ENCODE measurements around the gene USP47. TPM values are rescaled to one million over a fixed set of nuclear protein-coding genes. Genes with fewer than 3 reads are reported as not detected.

USP47 gene
- total RNA-seq, 1 experiment from 2014 or later: 45.9 TPM

DNA sequence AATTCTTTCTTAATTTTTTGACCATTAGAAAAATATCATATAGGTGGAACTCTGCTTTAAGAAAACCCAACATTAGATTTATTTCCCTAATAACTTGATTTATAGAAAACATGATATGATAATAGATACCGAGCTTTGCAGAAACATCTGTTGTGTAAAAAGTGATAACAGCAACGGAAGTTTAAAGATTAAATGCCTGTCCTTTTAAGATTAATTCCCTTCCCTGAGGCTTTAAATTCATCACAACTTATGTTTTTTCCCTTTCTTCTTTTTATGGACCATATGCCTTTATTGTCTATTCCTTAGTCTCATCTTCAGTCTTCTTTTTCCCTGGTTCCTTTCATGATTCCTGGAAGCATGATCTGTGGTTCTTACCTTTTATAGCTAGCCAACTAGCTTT is 1.9 kb downstream of the USP47 start:
- ChIA-PET POLR2A (ENCODE audit: low non-redundant PET) (no interaction called here), CTCF (no interaction called here)
- Histone ChIP-seq H3K4me3 (ENCODE audit: low read depth, low read length, poor library complexity, severe bottlenecking) (peak overlapping the region; percentile 96), H3K9me3 (ENCODE audit: low read depth, low read length, poor library complexity, severe bottlenecking) (no peaks in the 10 kb centered on the region), H3K27ac (ENCODE audit: low read depth, low read length, poor library complexity, severe bottlenecking) (peak overlapping the region; percentile 98), H3K4me1 (ENCODE audit: insufficient read depth, low read length, poor library complexity, severe bottlenecking) (peaks cover 17% of the 10 kb centered on the region), H3K27me3 (replicated peaks; ENCODE audit: insufficient read depth, low read depth, low read length, poor library complexity) (no peaks in the 10 kb centered on the region), H3K36me3 (ENCODE audit: insufficient read depth, low read length, poor library complexity, severe bottlenecking) (no peaks in the 10 kb centered on the region)
- no TSS peak for BruUV-seq (replicated peaks)
- TF ChIP-seq, protein P1, sequence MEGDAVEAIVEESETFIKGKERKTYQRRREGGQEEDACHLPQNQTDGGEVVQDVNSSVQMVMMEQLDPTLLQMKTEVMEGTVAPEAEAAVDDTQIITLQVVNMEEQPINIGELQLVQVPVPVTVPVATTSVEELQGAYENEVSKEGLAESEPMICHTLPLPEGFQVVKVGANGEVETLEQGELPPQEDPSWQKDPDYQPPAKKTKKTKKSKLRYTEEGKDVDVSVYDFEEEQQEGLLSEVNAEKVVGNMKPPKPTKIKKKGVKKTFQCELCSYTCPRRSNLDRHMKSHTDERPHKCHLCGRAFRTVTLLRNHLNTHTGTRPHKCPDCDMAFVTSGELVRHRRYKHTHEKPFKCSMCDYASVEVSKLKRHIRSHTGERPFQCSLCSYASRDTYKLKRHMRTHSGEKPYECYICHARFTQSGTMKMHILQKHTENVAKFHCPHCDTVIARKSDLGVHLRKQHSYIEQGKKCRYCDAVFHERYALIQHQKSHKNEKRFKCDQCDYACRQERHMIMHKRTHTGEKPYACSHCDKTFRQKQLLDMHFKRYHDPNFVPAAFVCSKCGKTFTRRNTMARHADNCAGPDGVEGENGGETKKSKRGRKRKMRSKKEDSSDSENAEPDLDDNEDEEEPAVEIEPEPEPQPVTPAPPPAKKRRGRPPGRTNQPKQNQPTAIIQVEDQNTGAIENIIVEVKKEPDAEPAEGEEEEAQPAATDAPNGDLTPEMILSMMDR (conservative IDR thresholded peaks at IDR 0.05; ENCODE audit: low read depth, low read length): no peak
- no peak for TF ChIP-seq EZH2 (IDR thresholded peaks at IDR 0.05; ENCODE audit: borderline replicate concordance, low read depth, low read length, poor library complexity, severe bottlenecking)
- DNase-seq (ENCODE audit: low spot score): no peak
- intact Hi-C loops (cut with micrococcal nuclease; ENCODE audit: unreplicated experiment): no loop called here

DNA sequence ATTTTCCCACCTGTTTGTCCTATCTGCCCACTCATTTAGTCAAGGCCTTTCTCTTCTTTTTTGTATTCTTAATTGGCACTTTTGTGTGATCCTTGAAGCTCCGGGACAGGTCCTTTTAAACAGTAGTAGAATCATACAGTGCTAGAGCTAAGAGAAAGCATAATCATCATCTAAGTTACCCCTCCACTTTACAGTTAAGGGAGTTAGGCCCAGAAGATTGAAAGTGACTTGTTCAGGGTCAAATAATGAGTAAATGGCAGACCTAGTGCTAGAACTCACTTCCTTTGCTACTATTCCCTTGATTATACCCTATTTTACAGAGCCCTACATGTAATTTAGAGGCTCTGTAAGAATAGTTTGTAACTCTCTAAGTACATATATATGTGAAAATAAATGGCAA is 2.5 kb downstream of the USP47 start:
- DNase-seq (ENCODE audit: low spot score): no peak
- peak overlapping the region; percentile 98 for H3K27ac ChIP-seq (ENCODE audit: low read depth, low read length, poor library complexity, severe bottlenecking)
- TF ChIP-seq, protein P1 (conservative IDR thresholded peaks at IDR 0.05; ENCODE audit: low read depth, low read length): no peak
- TF ChIP-seq EZH2 (IDR thresholded peaks at IDR 0.05; ENCODE audit: borderline replicate concordance, low read depth, low read length, poor library complexity, severe bottlenecking): no peak
- ChIA-PET POLR2A (ENCODE audit: low non-redundant PET) (no interaction called here), CTCF (no interaction called here)
- intact Hi-C loops (cut with micrococcal nuclease; ENCODE audit: unreplicated experiment): no loop called here
- H3K36me3 ChIP-seq (ENCODE audit: insufficient read depth, low read length, poor library complexity, severe bottlenecking): no peaks in the 10 kb centered on the region
- H3K9me3 ChIP-seq (ENCODE audit: low read depth, low read length, poor library complexity, severe bottlenecking): no peaks in the 10 kb centered on the region
- BruUV-seq (replicated peaks): no TSS peak
- H3K27me3 ChIP-seq (replicated peaks; ENCODE audit: insufficient read depth, low read depth, low read length, poor library complexity): no peaks in the 10 kb centered on the region
- peak overlapping the region; percentile 96 for H3K4me3 ChIP-seq (ENCODE audit: low read depth, low read length, poor library complexity, severe bottlenecking)
- H3K4me1 ChIP-seq (ENCODE audit: insufficient read depth, low read length, poor library complexity, severe bottlenecking): peaks cover 22% of the 10 kb centered on the region

DNA sequence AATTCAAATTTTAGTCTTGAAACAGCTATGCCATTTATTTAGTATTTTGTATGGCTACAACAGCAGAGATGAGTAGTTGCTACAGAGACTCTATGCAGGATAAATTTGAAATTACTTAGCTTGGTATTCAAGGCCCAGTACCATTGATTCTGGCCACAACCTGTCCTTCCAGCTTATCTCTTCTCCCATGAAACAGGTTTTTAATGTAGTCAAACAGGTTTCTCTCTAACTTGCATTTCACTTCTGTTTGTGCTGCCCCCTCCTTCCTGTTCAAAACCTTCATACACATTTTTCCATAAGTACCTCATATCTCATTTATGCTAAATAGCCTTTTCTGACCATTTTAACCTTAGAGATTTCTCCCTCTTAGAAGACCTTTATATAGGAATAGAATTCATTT is 3.3 kb downstream of the USP47 start:
- TF ChIP-seq, protein P1 (conservative IDR thresholded peaks at IDR 0.05; ENCODE audit: low read depth, low read length): no peak
- TF ChIP-seq EZH2 (IDR thresholded peaks at IDR 0.05; ENCODE audit: borderline replicate concordance, low read depth, low read length, poor library complexity, severe bottlenecking): no peak
- H3K27me3 ChIP-seq (replicated peaks; ENCODE audit: insufficient read depth, low read depth, low read length, poor library complexity): no peaks in the 10 kb centered on the region
- H3K36me3 ChIP-seq (ENCODE audit: insufficient read depth, low read length, poor library complexity, severe bottlenecking): no peaks in the 10 kb centered on the region
- no peak overlapping the region for H3K27ac ChIP-seq (ENCODE audit: low read depth, low read length, poor library complexity, severe bottlenecking)
- BruUV-seq (replicated peaks): no TSS peak
- DNase-seq (ENCODE audit: low spot score): no peak
- H3K9me3 ChIP-seq (ENCODE audit: low read depth, low read length, poor library complexity, severe bottlenecking): no peaks in the 10 kb centered on the region
- ChIA-PET POLR2A (ENCODE audit: low non-redundant PET) (no interaction called here), CTCF (no interaction called here)
- H3K4me1 ChIP-seq (ENCODE audit: insufficient read depth, low read length, poor library complexity, severe bottlenecking): peaks cover 29% of the 10 kb centered on the region
- H3K4me3 ChIP-seq (ENCODE audit: low read depth, low read length, poor library complexity, severe bottlenecking): no peak overlapping the region
- intact Hi-C loops (cut with micrococcal nuclease; ENCODE audit: unreplicated experiment): no loop called here
